Activated T-cell treated with anti-CD3 and anti-CD28 coated beads, Interleukin-2, amount 50 U/mL, for 72 hours (primary cell): ENCODE measurements around the gene SFXN3. TPM values are rescaled to one million over a fixed set of nuclear protein-coding genes. Genes with fewer than 3 reads are reported as not detected.

Experiments used
- ATAC-seq, 2 donors: fragments of 150-1000 bp; cut with Tn5 transposase; replicated peaks in 1 of 2; 2 replicates each; pipeline ENCODE4 v1.10.0; 2021; ENCODE audit warnings: moderate library complexity in 2 of 2, mild to moderate bottlenecking in 1 of 2
- DNase-seq, 2 donors: peaks; one replicate each; pipeline ENCODE4 v3.0.0; 2021 to 2022; ENCODE audit warnings: mixed read lengths in 1 of 2
- H3K27ac Mint-ChIP-seq: one replicate; pipeline ENCODE4 v1.8.0; 2022; ENCODE audit warnings: mild to moderate bottlenecking, moderate library complexity, mixed read lengths
- H3K27me3 Mint-ChIP-seq: one replicate; pipeline ENCODE4 v1.8.0; 2022; ENCODE audit warnings: low read depth, mixed read lengths
- H3K36me3 Mint-ChIP-seq, 2 donors: one replicate each; pipeline ENCODE4 v1.8.0; 2022; ENCODE audit warnings: mixed read lengths in 2 of 2, mild to moderate bottlenecking in 1 of 2; ENCODE audit not compliant: insufficient read depth in 2 of 2
- H3K4me1 Mint-ChIP-seq: one replicate; pipeline ENCODE4 v1.8.0; 2022; ENCODE audit warnings: low read depth, mixed read lengths
- H3K4me3 Mint-ChIP-seq, 2 donors: one replicate each; pipeline ENCODE4 v1.8.0; 2022; ENCODE audit warnings: mild to moderate bottlenecking in 2 of 2, mixed read lengths in 2 of 2, moderate library complexity in 2 of 2
- H3K9me3 Mint-ChIP-seq, 2 donors: one replicate each; pipeline ENCODE4 v1.8.0; 2022; ENCODE audit warnings: mixed read lengths in 2 of 2
- total RNA-seq, 2 donors: library from RNA; stranded (reverse); gene quantifications; one replicate each; pipeline ENCODE4 v1.2.3, GENCODE V29; 2022

Gene SFXN3
- total RNA-seq, 2 donors from 2014 or later, result 23.5 to 24.2 TPM

DNA sequence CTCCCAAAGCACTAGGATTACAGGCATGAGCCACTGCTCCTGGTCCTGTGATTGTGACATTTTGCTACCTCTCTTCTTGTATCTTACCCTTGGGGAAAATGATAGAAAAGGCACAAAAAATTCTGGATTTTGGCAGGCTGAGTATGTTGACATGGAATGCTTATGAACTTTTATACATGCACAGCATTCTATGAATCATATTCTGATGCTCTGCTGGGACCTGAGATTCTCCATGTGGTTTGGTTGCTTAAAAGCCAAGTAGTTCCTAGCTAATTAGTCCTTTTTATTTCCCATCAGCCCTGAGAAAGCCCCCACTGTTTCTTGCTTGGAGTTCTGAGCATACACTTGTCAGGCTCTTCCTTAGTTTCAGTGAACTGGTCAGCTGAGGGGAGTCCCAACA, 22.5 kb downstream of the SFXN3 start:
- ATAC-seq, result no peak
- no peak for DNase-seq

DNA sequence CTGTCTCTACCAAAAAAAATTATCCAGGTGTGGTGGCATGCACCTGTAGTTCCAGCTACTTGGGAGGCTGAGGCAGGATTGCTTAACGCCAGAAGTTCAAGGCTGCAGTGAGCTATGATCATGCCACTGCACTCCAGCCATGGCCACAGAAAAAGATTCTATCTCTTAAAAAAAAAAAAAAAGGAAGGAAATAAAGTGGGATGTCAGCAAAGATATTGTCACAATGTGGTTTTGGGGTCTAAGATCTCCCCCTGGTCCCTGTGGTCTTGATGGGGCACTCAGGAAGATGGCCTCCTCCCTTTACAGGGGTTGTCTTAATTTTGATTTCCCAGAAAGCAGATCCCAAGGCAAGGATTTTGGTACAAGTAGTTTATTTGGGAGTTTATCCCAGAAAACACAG, 23.3 kb downstream of the SFXN3 start:
- no peak for DNase-seq
- H3K36me3 Mint-ChIP-seq, result peaks cover 0 to 4% of the 10 kb centered on the region in 2 donors
- peaks cover 18% of the 10 kb centered on the region for H3K27me3 Mint-ChIP-seq
- H3K4me1 Mint-ChIP-seq, result peaks cover 30% of the 10 kb centered on the region
- H3K27ac Mint-ChIP-seq, result no peak overlapping the region
- no peaks in the 10 kb centered on the region for H3K9me3 Mint-ChIP-seq
- H3K4me3 Mint-ChIP-seq, result no peak overlapping the region
- ATAC-seq, result no peak

More for the DNA sequence above, 22.5 kb downstream of the SFXN3 start:
- peaks cover 27% of the 10 kb centered on the region for H3K4me1 Mint-ChIP-seq
- H3K27ac Mint-ChIP-seq, result no peak overlapping the region
- peaks cover 26% of the 10 kb centered on the region for H3K27me3 Mint-ChIP-seq
- H3K9me3 Mint-ChIP-seq, result no peaks in the 10 kb centered on the region
- H3K4me3 Mint-ChIP-seq, result no peak overlapping the region
- peaks cover 0 to 4% of the 10 kb centered on the region in 2 donors for H3K36me3 Mint-ChIP-seq

- Mint-ChIP-seq H3K4me3 (no peak overlapping the region), H3K4me1 (peaks cover 30% of the 10 kb centered on the region), H3K9me3 (no peaks in the 10 kb centered on the region)
Measured at GRCh38 chr10:101054876-101055275, 23.8 kb downstream of the SFXN3 start.

DNA sequence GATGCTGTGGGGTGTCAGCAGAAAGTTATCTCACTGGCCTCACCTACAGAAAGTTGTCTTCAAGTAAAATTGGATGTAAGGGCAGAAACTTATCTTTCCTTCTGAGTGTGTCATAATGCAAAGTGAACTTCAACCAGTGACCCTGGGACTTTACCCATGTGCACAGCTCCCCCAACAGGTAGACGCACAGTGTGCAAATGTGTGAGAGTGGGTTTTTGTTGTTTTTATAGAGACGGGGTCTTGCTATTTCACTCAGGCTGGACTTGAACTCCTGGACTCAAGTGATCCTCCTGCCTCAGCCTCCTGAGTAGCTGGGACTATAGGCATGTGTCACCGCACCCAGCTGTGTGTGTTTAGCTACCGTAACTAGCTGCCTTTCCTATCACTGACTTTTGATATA, 24.4 kb downstream of the SFXN3 start:
- H3K27me3 Mint-ChIP-seq, result peaks cover 8% of the 10 kb centered on the region
- no peak for ATAC-seq
- no peak overlapping the region for H3K4me3 Mint-ChIP-seq
- peaks cover 33% of the 10 kb centered on the region for H3K4me1 Mint-ChIP-seq
- H3K27ac Mint-ChIP-seq, result no peak overlapping the region
- no peak for DNase-seq
- no peaks in the 10 kb centered on the region for H3K9me3 Mint-ChIP-seq
- H3K36me3 Mint-ChIP-seq, result peaks cover 0 to 4% of the 10 kb centered on the region in 2 donors

More at GRCh38 chr10:101054876-101055275, 23.8 kb downstream of the SFXN3 start:
- Mint-ChIP-seq H3K27me3 (peaks cover 12% of the 10 kb centered on the region), H3K27ac (no peak overlapping the region), H3K36me3 (peaks cover 0 to 4% of the 10 kb centered on the region in 2 donors)
- no peak for ATAC-seq
- no peak for DNase-seq

DNA sequence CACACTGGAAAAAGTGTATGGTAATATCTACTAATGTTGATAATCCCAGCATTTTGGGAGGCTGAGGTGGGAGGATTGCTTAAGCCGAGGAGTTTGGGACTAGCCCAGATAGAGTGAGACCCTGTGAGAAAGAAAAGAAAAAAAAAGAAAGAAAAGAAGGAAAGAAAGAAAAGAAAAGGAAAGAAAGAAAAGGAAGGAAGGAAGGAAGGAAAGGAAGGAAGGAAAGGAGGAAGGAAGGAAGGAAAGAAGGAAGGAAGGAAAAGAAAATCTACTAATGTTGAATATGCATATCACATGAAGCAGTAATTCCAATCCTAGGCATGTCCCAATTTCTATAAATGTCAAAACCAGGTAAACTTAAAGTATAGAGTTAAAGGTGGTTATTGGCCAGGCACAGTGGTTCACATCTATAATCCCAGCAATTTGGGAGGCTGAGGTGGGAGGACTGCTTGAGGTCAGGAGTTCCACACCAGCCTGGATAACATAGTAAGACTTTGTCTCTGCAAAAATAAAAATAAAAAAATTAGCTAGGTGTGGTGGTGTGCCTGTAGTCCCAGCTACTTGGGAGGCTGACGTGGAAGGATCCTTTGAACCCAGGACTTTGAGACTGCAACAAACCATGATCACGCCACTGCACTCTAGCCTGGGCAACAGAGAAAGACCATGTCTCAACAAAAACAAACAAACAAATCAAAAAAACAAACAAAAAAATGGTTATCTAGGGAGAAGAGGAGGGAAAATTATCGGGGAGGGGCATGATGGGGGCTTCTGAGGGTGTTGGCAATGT, 25.5 kb downstream of the SFXN3 start:
- Mint-ChIP-seq H3K4me3 (no peak overlapping the region), H3K27ac (no peak overlapping the region), H3K36me3 (peaks cover 0 to 4% of the 10 kb centered on the region in 2 donors), H3K4me1 (peaks cover 28% of the 10 kb centered on the region), H3K9me3 (no peaks in the 10 kb centered on the region), H3K27me3 (no peaks in the 10 kb centered on the region)
- ATAC-seq (no peak), DNase-seq (no peak)

DNA sequence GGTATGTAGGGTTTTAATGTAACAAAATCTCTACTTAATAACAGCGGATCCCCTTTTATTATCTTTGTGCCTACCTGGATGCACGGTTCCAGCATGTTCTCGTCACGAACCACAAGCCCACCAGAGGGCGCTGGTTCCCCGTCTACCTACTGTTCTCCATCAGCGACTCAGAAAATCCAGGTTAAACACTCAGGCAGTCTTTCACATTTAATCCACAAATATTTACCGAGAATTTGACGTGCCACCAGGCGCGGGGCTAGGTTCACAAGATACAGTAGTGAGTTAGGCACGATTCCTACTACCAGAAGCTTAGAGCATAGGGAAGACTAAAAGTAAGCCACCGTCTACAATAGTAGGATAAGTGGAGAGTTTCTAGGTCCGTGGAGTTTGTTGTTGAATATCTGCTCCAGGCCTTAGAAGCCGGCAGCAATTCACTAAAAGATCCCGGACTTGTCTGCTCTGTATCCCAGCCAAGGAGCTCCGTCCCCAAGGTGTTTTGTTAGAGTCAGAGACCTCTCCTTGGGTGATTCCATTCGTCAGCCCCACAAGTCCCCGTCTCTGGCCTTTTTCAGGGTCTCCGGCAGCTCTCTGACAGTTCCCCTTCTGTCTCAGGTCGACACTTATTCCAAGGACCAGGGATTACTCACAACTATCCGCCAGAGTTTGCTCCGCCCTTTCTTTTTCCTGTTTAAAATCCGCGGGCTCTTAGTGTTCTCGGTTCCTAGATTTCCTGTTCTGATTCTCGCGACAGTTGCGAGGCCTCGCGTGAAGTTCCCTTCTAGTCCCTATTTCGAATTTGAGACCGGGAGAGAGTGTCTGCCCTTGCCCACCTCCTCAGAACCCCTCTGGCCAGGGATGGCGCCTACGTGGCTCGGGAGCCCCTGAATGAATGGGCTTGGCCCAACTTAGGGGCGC, 29.3 kb downstream of the SFXN3 start:
- peaks cover 24% of the 10 kb centered on the region for H3K27me3 Mint-ChIP-seq
- DNase-seq (peak; percentile 89), ATAC-seq (peak; percentile 71 to 73)
- H3K9me3 Mint-ChIP-seq, result no peaks in the 10 kb centered on the region
- H3K36me3 Mint-ChIP-seq, result peaks cover 0 to 4% of the 10 kb centered on the region in 2 donors
- peak overlapping the region; percentile 85 to 87 for H3K4me3 Mint-ChIP-seq
- H3K27ac Mint-ChIP-seq, result peak overlapping the region; percentile 87
- H3K4me1 Mint-ChIP-seq, result peaks cover 45% of the 10 kb centered on the region

GRCh38 chr10:101060951-101061623, 30.1 kb downstream of the SFXN3 start:
- peak; percentile 90 to 92 for DNase-seq
- Mint-ChIP-seq H3K4me1 (peaks cover 48% of the 10 kb centered on the region), H3K9me3 (no peaks in the 10 kb centered on the region), H3K27ac (peak overlapping the region; percentile 87), H3K27me3 (peaks cover 32% of the 10 kb centered on the region), H3K36me3 (peaks cover 0 to 4% of the 10 kb centered on the region in 2 donors), H3K4me3 (peak overlapping the region; percentile 85 to 87)
- ATAC-seq, result peak; percentile 62 to 67

- H3K4me3 Mint-ChIP-seq, result peak within 1 kb of the TSS; percentile 85 to 87
- DNase-seq (no peak), ATAC-seq (peak in 1 of 2 donors; percentile 17)
- peaks cover 48% of the 10 kb centered on the region for H3K4me1 Mint-ChIP-seq
- H3K27ac Mint-ChIP-seq, result peak within 1 kb of the TSS; percentile 87
- H3K27me3 Mint-ChIP-seq, result peaks cover 36% of the 10 kb centered on the region
- no peaks in the 10 kb centered on the region for H3K9me3 Mint-ChIP-seq
- H3K36me3 Mint-ChIP-seq, result peaks cover 0 to 3% of the 10 kb centered on the region in 2 donors
Measured at GRCh38 chr10:101061624-101062231, 30.7 kb downstream of the SFXN3 start, which contains the start of gene KAZALD1. TSS of gene KAZALD1 (plus strand) at chr10:101061989. CDS start at chr10:101062593, 604 bp downstream.

GRCh38 chr10:101062232-101063049, 31.4 kb downstream of the SFXN3 start:
- ATAC-seq, result peak; percentile 53 to 60
- no peaks in the 10 kb centered on the region for H3K36me3 Mint-ChIP-seq
- peak; percentile 73 to 75 for DNase-seq
- H3K9me3 Mint-ChIP-seq, result no peaks in the 10 kb centered on the region
- peaks cover 47% of the 10 kb centered on the region for H3K4me1 Mint-ChIP-seq
- no peak overlapping the region for H3K27ac Mint-ChIP-seq
- peak overlapping the region; percentile 72 to 85 for H3K4me3 Mint-ChIP-seq
- peaks cover 40% of the 10 kb centered on the region for H3K27me3 Mint-ChIP-seq

GRCh38 chr10:101063050-101063525, 32.1 kb downstream of the SFXN3 start:
- no peaks in the 10 kb centered on the region for H3K36me3 Mint-ChIP-seq
- H3K27ac Mint-ChIP-seq, result no peak overlapping the region
- ATAC-seq (no peak), DNase-seq (peak in 1 of 2 donors; percentile 17)
- peaks cover 47% of the 10 kb centered on the region for H3K4me1 Mint-ChIP-seq
- H3K4me3 Mint-ChIP-seq, result peak overlapping the region; percentile 72 to 85
- H3K27me3 Mint-ChIP-seq, result peaks cover 44% of the 10 kb centered on the region
- H3K9me3 Mint-ChIP-seq, result no peaks in the 10 kb centered on the region

GRCh38 chr10:101063548-101064414, 32.7 kb downstream of the SFXN3 start:
- no peak for DNase-seq
- Mint-ChIP-seq H3K9me3 (no peaks in the 10 kb centered on the region), H3K27me3 (peaks cover 44% of the 10 kb centered on the region), H3K4me1 (peaks cover 42% of the 10 kb centered on the region), H3K4me3 (peak overlapping the region; percentile 24 to 39), H3K27ac (no peak overlapping the region), H3K36me3 (no peaks in the 10 kb centered on the region)
- no peak for ATAC-seq
